ENCODE data around the gene CCR7. TPM values are rescaled to one million over a fixed set of nuclear protein-coding genes. Genes with fewer than 3 reads are reported as not detected.

Gene CCR7
- total RNA-seq, 1 experiment from 2014 or later: 0.30 TPM

DNA sequence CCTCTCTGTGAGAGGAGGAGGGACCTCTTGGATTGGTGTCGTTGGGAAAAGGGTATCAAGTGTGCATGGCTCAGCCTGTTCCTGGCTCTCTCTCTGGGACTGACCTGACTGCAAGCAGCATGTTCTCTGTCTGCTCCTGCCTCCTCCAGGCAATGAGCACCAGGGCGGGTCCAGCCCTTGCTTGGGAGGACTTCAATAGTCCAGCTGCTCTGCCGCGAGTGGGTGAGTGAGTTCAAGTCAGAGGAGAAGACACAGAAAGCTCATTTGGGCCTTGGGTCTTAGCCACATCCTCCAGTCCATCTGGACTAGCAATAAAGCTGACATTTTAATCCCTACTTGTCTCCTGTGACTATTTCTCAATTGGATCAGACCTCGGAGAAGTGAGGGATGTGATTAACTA, 38.6 kb downstream of the CCR7 start:
- DNase-seq (ENCODE audit: low spot score): no peak
- Histone ChIP-seq H3K4me3 (ENCODE audit: low read depth, low read length, poor library complexity, severe bottlenecking) (no peak overlapping the region), H3K36me3 (ENCODE audit: insufficient read depth, low read length, poor library complexity, severe bottlenecking) (no peaks in the 10 kb centered on the region), H3K27me3 (replicated peaks; ENCODE audit: insufficient read depth, low read depth, low read length, poor library complexity) (no peaks in the 10 kb centered on the region), H3K27ac (ENCODE audit: low read depth, low read length, poor library complexity, severe bottlenecking) (no peak overlapping the region), H3K9me3 (ENCODE audit: low read depth, low read length, poor library complexity, severe bottlenecking) (no peaks in the 10 kb centered on the region), H3K4me1 (ENCODE audit: insufficient read depth, low read length, poor library complexity, severe bottlenecking) (no peaks in the 10 kb centered on the region)
- POLR2A ChIA-PET (ENCODE audit: low non-redundant PET): no interaction called here
- CTCF ChIA-PET: no interaction called here
- intact Hi-C loops (cut with micrococcal nuclease; ENCODE audit: unreplicated experiment): no loop called here
- TF ChIP-seq, protein P1, sequence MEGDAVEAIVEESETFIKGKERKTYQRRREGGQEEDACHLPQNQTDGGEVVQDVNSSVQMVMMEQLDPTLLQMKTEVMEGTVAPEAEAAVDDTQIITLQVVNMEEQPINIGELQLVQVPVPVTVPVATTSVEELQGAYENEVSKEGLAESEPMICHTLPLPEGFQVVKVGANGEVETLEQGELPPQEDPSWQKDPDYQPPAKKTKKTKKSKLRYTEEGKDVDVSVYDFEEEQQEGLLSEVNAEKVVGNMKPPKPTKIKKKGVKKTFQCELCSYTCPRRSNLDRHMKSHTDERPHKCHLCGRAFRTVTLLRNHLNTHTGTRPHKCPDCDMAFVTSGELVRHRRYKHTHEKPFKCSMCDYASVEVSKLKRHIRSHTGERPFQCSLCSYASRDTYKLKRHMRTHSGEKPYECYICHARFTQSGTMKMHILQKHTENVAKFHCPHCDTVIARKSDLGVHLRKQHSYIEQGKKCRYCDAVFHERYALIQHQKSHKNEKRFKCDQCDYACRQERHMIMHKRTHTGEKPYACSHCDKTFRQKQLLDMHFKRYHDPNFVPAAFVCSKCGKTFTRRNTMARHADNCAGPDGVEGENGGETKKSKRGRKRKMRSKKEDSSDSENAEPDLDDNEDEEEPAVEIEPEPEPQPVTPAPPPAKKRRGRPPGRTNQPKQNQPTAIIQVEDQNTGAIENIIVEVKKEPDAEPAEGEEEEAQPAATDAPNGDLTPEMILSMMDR (conservative IDR thresholded peaks at IDR 0.05; ENCODE audit: low read depth, low read length): no peak
- no peak for TF ChIP-seq EZH2 (IDR thresholded peaks at IDR 0.05; ENCODE audit: borderline replicate concordance, low read depth, low read length, poor library complexity, severe bottlenecking)
- no TSS peak for BruUV-seq (replicated peaks)

DNA sequence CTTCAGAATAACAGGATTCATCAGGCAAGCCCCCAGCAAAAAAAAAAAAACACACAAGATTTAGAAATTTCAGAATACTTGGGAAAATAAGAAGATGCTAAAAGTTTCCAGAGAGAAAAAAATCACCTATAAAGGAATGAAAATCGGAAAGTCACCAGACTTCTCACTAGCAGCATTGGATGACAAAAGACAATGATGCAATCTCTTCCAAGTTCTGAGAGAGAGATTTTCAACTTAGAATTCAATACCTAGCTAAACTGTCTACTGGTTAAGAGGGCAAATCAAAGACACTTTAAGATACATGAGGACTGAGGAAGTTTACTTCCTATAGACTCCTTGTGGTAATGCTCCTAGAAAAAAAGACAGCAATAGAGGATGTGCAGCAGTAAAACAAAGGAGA, 40.0 kb downstream of the CCR7 start:
- H3K9me3 ChIP-seq (ENCODE audit: low read depth, low read length, poor library complexity, severe bottlenecking): no peaks in the 10 kb centered on the region
- no TSS peak for BruUV-seq (replicated peaks)
- H3K4me3 ChIP-seq (ENCODE audit: low read depth, low read length, poor library complexity, severe bottlenecking): no peak overlapping the region
- no peak for TF ChIP-seq EZH2 (IDR thresholded peaks at IDR 0.05; ENCODE audit: borderline replicate concordance, low read depth, low read length, poor library complexity, severe bottlenecking)
- TF ChIP-seq, protein P1 (conservative IDR thresholded peaks at IDR 0.05; ENCODE audit: low read depth, low read length): no peak
- CTCF ChIA-PET: no interaction called here
- intact Hi-C loops (cut with micrococcal nuclease; ENCODE audit: unreplicated experiment): no loop called here
- no peaks in the 10 kb centered on the region for H3K4me1 ChIP-seq (ENCODE audit: insufficient read depth, low read length, poor library complexity, severe bottlenecking)
- no peaks in the 10 kb centered on the region for H3K36me3 ChIP-seq (ENCODE audit: insufficient read depth, low read length, poor library complexity, severe bottlenecking)
- POLR2A ChIA-PET (ENCODE audit: low non-redundant PET): no interaction called here
- H3K27me3 ChIP-seq (replicated peaks; ENCODE audit: insufficient read depth, low read depth, low read length, poor library complexity): no peaks in the 10 kb centered on the region
- DNase-seq (ENCODE audit: low spot score): no peak
- no peak overlapping the region for H3K27ac ChIP-seq (ENCODE audit: low read depth, low read length, poor library complexity, severe bottlenecking)

DNA sequence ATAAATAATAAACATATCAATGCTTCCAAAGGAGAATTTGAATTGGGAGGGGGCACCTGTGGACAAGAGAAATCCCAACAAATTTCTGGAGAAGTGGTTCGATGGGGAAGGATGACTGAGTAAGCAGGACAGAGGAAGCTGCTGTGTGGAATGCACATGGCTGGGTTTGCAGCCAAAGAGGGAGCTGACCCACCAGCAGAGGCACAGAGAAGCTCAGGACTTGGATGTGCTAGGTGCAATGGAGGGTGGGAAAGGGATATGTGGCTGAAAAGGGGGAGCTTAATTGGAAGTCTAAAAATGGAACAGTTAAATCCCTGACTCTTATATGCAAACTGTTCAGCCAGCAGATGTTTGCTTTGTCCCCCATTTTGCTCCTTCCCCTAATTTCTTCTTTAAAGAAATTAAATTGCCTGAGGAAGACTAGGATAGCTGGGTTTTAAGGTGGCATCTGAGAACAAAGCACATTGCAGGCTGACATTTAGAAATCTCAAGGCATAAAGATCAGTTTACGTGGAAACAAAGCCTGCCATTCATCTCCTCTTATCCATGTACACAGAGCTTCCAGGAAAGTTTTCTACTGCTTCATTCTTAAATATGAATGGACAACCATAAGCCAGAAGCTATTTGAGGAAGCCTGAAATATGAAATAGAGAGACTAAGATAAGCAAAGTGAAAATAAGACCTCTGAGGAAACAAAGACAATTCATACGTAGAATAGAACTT, 40.9 kb downstream of the CCR7 start:
- BruUV-seq (replicated peaks): no TSS peak
- TF ChIP-seq EZH2 (IDR thresholded peaks at IDR 0.05; ENCODE audit: borderline replicate concordance, low read depth, low read length, poor library complexity, severe bottlenecking): no peak
- TF ChIP-seq, protein P1 (conservative IDR thresholded peaks at IDR 0.05; ENCODE audit: low read depth, low read length): no peak
- Histone ChIP-seq H3K27ac (ENCODE audit: low read depth, low read length, poor library complexity, severe bottlenecking) (no peak overlapping the region), H3K9me3 (ENCODE audit: low read depth, low read length, poor library complexity, severe bottlenecking) (no peaks in the 10 kb centered on the region), H3K27me3 (replicated peaks; ENCODE audit: insufficient read depth, low read depth, low read length, poor library complexity) (no peaks in the 10 kb centered on the region), H3K36me3 (ENCODE audit: insufficient read depth, low read length, poor library complexity, severe bottlenecking) (no peaks in the 10 kb centered on the region), H3K4me1 (ENCODE audit: insufficient read depth, low read length, poor library complexity, severe bottlenecking) (no peaks in the 10 kb centered on the region), H3K4me3 (ENCODE audit: low read depth, low read length, poor library complexity, severe bottlenecking) (no peak overlapping the region)
- ChIA-PET CTCF (no interaction called here), POLR2A (ENCODE audit: low non-redundant PET) (no interaction called here)
- no peak for DNase-seq (ENCODE audit: low spot score)
- intact Hi-C loops (cut with micrococcal nuclease; ENCODE audit: unreplicated experiment): no loop called here
